ENCODE results near the gene ZFYVE28. TPM values are rescaled to one million over a fixed set of nuclear protein-coding genes. Genes with fewer than 3 reads are reported as not detected.

Gene ZFYVE28
- total RNA-seq, 1 donor from 2014 or later, result 3.6 TPM

DNA sequence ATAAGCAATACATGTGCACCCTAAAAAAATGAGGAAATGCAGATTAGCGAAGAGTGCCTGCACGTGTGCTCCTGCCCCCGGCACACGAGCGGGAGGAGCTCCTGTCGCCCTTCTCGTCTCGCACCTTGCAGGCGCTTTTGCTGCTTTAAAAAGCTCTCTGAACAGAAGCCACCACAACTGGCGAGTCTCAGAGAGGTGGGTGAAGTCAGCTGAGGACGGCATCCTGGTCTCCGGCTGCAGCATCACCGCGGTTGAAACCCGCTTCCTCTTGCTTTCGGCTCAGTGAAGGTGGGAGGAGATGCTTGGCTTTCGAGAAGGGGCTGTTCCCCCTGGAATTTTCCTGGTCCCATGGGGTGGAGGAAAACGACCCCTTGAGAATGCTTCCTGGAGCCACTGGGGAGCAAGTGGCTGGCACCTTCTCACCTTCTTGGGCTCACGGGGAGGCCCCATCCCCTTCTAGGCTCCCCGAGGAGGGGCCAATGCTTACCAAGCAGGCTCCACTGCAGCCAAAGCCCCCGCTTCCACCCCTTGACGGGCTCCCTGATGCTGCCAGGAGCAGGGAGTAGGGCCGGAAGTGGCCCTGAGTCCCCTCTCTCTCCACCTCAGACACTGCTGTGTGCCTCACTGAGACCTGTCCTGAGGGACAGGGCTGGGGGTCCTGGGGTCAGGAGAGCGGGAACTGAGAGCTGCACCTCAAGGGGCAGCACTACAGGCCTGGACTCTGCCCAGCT, 127.3 kb downstream of the ZFYVE28 start:
- no peak overlapping the region for H3K4me3 Mint-ChIP-seq
- TF ChIP-seq, protein P1, sequence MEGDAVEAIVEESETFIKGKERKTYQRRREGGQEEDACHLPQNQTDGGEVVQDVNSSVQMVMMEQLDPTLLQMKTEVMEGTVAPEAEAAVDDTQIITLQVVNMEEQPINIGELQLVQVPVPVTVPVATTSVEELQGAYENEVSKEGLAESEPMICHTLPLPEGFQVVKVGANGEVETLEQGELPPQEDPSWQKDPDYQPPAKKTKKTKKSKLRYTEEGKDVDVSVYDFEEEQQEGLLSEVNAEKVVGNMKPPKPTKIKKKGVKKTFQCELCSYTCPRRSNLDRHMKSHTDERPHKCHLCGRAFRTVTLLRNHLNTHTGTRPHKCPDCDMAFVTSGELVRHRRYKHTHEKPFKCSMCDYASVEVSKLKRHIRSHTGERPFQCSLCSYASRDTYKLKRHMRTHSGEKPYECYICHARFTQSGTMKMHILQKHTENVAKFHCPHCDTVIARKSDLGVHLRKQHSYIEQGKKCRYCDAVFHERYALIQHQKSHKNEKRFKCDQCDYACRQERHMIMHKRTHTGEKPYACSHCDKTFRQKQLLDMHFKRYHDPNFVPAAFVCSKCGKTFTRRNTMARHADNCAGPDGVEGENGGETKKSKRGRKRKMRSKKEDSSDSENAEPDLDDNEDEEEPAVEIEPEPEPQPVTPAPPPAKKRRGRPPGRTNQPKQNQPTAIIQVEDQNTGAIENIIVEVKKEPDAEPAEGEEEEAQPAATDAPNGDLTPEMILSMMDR (conservative IDR thresholded peaks at IDR 0.05), result no peak
- peaks cover 7% of the 10 kb centered on the region for H3K9me3 Mint-ChIP-seq
- H3K36me3 Mint-ChIP-seq, result no peaks in the 10 kb centered on the region
- H3K4me1 Mint-ChIP-seq (ENCODE audit: unreplicated experiment), result peaks cover 11% of the 10 kb centered on the region
- H3K27ac Mint-ChIP-seq, result no peak overlapping the region
- H3K27me3 Mint-ChIP-seq, result peaks cover 3% of the 10 kb centered on the region
- DNase-seq (ENCODE audit: extremely low spot score, unreplicated experiment), result peak; percentile 66

- Mint-ChIP-seq H3K27ac (no peak overlapping the region), H3K4me1 (ENCODE audit: unreplicated experiment) (peaks cover 11% of the 10 kb centered on the region), H3K36me3 (no peaks in the 10 kb centered on the region), H3K9me3 (peaks cover 7% of the 10 kb centered on the region), H3K27me3 (peaks cover 3% of the 10 kb centered on the region), H3K4me3 (no peak overlapping the region)
- DNase-seq (ENCODE audit: extremely low spot score, unreplicated experiment), result no peak
- TF ChIP-seq, protein P1 (conservative IDR thresholded peaks at IDR 0.05), result no peak
These were observed 128.0 kb downstream of the ZFYVE28 start for GRCh38 chr4:2290488-2290887.

DNA sequence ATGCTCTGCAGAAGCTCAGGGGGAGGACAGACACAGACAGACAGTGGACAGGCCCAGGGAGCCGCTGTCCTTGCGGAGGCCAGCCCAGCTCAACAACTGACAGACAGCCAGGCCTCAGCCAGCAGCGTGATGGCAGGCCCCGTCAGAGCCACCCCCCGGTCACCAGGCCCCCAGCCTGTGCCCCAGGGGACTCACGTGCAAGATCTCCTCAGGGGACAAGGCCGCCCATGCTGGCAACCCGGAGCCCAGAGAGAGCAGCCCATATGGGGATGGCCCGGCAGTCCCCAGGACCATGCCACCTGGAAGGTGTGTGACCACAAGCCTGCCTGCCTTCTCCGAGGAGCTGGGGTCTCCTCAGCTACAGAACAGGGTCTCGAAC, 128.5 kb downstream of the ZFYVE28 start:
- TF ChIP-seq, protein P1 (conservative IDR thresholded peaks at IDR 0.05), result no peak
- peaks cover 3% of the 10 kb centered on the region for H3K27me3 Mint-ChIP-seq
- peak; percentile 66 for DNase-seq (ENCODE audit: extremely low spot score, unreplicated experiment)
- peaks cover 7% of the 10 kb centered on the region for H3K9me3 Mint-ChIP-seq
- H3K4me1 Mint-ChIP-seq (ENCODE audit: unreplicated experiment), result peaks cover 11% of the 10 kb centered on the region
- no peak overlapping the region for H3K27ac Mint-ChIP-seq
- H3K36me3 Mint-ChIP-seq, result no peaks in the 10 kb centered on the region
- H3K4me3 Mint-ChIP-seq, result no peak overlapping the region

DNA sequence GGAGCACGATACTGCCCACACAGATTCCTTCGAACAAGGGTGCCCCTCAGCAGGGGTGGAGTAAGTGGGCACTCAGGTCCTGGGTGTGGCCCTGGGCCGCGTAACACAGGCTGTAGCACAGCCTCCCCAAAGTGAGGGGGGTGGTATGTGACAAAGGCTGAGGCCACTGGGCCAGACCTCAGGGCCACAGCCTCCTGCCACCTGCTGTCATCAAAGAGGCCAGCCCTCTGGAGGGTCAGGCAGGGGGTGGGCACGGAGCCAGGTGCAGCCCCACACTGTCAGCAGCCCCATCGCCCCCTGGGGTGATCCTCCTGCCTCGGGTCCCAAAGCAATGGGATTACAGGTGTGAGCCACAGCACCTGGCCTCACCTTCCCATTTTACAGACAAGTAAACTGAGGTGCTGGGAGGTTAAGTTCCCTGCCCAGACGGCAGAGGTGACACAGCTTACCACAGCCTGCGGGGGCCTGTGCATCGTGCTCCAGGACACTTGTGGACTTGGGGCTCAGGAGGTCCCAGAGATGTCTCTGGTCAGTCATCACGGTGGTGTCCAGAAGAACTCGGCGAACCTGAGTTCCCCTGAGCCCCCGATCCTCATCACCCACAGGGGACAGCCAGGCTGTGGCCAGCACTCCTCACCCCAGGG, 129.0 kb downstream of the ZFYVE28 start:
- peak; percentile 55 for DNase-seq (ENCODE audit: extremely low spot score, unreplicated experiment)
- Mint-ChIP-seq H3K27ac (no peak overlapping the region), H3K4me3 (no peak overlapping the region)

DNA sequence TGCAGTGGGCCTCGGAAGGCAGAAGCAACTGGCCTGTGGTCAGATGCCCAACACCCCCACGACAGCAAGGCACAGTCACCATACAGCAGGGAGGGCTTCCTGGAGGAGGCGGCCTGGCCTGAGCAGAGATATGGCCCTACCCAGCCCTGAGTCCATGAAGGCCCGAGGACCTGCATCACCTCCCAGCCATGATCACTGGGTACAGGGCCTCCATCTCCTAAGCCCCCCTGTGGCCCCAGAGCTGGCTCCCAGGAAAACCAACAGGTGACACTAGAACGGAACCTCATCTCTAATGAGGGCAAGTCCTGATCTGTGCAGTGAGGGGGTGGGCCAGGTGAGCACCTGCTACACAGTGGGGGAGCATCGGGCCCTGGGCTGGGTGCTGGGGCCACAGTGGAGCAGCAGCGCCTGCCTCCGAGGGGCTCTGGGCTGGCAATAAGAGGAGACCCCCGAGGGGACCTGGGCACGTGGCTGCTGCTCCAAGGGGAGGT, 130.3 kb downstream of the ZFYVE28 start:
- DNase-seq (ENCODE audit: extremely low spot score, unreplicated experiment), result peak; percentile 64
- Mint-ChIP-seq H3K4me3 (no peak overlapping the region), H3K27me3 (peaks cover 3% of the 10 kb centered on the region), H3K27ac (no peak overlapping the region), H3K9me3 (no peaks in the 10 kb centered on the region), H3K4me1 (ENCODE audit: unreplicated experiment) (peaks cover 10% of the 10 kb centered on the region), H3K36me3 (no peaks in the 10 kb centered on the region)
- TF ChIP-seq, protein P1 (conservative IDR thresholded peaks at IDR 0.05), result no peak

More for the DNA sequence above, 129.0 kb downstream of the ZFYVE28 start:
- Mint-ChIP-seq H3K36me3 (no peaks in the 10 kb centered on the region), H3K9me3 (peaks cover 7% of the 10 kb centered on the region), H3K4me1 (ENCODE audit: unreplicated experiment) (peaks cover 11% of the 10 kb centered on the region), H3K27me3 (peaks cover 3% of the 10 kb centered on the region)
- TF ChIP-seq, protein P1 (conservative IDR thresholded peaks at IDR 0.05), result no peak
